ELF-1 (cell line): ENCODE measurements around the gene MYL12A.

Experiments used
- DNase-seq: peaks from one replicate; pipeline ENCODE4 v3.0.0-alpha.2; 2016; ENCODE audit warnings: low read depth, low spot score

Gene MYL12A

GRCh38 chr18:3224223-3224622 lies 23.4 kb upstream of the MYL12A start:
- no peak for DNase-seq

- DNase-seq = no peak
These were observed 22.0 kb upstream of the MYL12A start for GRCh38 chr18:3225588-3225987.

GRCh38 chr18:3226048-3226447 lies 21.6 kb upstream of the MYL12A start:
- no peak for DNase-seq

- DNase-seq = no peak
These were observed 16.9 kb upstream of the MYL12A start for GRCh38 chr18:3230401-3231334.

GRCh38 chr18:3233004-3233403 lies 14.6 kb upstream of the MYL12A start:
- no peak for DNase-seq

- no peak for DNase-seq
These were observed 14.0 kb upstream of the MYL12A start for GRCh38 chr18:3233433-3234168.

DNA sequence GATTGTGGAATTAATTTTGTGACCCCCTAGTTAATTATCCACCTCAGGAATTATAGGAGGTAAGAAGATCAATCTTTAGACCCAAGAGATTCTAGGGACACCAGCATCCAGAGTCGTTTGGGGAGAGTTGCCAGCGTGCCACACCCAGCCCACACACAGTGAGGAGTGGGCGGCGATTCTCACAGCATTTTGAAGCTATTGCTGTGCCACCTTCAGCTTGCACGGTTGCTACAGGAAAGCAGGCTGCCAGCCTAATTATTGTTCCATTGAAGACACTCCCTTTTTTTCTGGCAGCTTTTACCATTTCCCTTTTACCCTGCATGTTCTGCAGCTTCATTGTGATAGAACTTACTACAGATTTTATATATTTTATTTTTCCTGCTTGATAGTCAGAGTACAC lies 13.1 kb upstream of the MYL12A start:
- no peak for DNase-seq

GRCh38 chr18:3235846-3236245 lies 11.8 kb upstream of the MYL12A start:
- no peak for DNase-seq

GRCh38 chr18:3236470-3236869 lies 11.1 kb upstream of the MYL12A start:
- peak; percentile 58 for DNase-seq

GRCh38 chr18:3238742-3239141 lies 8.9 kb upstream of the MYL12A start:
- DNase-seq = no peak

GRCh38 chr18:3245185-3245564 lies 2.4 kb upstream of the MYL12A start:
- DNase-seq = no peak

DNA sequence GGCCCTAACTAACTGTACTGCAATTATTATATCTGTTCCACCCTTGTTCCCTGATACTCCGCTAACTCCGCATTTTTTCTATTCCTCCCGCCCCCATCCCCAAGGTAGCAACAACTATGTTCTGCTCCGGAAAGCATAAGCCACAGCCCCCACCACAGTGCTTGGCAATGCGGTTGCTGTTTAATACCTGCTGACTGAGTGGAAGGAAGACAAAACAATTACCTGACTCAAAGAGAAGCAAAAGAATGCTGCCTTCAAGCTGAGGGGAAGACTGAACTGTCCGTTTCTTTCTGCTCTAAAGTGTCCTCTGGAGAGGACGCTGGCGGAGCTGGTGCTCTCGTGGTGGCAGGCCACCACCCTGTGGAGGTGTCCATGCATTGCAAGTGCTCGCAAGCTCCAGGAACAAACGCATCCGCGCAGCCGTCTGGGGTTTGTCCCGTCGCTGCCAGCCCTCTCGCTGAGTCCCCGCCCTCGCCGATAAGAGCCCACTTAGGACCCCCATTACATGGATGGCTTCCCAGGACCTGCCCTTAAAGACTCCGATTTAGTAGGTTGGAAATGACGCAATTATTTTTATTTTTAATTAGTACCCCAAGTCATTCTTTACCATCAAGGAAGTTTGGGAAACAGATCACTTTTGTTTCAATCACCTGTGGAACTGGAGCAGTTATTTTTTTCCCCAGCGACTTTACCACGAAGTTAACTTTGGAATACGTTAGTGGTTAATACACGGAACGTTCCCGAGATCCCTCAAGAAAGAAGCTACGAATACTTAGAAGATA lies 1.6 kb upstream of the MYL12A start:
- peak; percentile 94 for DNase-seq

DNA sequence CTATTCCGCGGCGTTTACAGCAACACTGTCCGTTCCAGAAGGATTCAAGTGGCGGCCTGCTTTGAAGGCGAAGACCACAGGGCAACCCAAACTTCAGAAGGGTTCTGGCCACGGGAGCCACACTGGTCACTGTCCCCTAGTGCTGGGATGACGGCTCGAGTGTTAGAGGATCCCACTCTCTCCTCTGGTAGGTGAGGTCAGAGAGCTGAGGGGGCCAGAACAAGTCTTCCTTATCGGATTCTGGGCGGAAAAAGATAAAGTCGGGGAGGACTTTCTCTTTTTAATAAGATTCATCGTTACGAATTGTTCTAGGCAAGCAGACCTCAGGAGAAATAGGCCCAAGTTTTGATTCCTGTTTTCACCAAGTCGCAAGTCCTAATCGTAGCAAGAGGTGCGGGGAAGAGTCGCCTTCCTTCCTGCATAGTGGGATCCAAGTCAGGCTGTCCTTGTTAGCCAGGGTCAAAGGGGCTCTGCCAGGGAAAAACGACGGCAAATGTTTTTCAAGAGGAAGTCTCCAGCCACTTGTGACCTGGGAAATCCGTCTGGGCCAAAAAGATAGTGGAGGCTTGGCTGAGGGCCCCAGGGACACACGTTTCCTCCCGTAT lies 864 bp upstream of the MYL12A start:
- no peak for DNase-seq

GRCh38 chr18:3248062-3248657 lies 559 bp downstream of the MYL12A start:
- DNase-seq = no peak

DNA sequence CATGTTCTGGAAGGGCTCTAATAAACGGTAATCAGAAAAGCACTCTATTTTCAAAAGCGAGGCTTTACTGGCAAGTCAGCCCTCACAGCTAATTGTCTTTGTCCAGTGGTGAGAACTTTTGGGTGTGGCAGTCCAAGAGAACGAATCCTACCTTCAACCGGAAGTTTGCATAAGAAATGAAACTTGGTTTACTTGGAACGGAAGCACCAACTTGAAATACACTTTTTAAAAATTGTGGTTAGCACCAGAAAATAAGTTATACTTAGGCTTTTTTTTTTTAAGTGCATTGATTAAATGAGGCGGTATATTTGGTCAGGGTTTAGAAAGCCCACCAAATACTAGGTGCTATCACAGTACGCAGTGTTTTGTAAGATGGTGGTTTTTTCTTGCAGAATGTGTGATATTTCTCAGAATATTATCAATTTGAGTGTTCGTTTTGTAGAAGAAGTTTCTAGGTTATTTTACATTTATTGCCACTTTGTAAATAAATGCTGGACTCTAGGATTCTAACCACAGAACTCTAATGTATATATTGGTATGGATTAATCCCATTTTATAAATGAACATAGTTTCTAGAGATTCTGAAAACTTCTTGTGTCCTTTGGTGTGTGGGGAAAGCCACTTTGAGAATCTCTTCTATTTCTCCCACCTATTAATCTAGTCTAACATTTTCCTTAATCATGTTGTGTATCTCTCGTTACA lies 1.2 kb downstream of the MYL12A start:
- peak; percentile 29 for DNase-seq

DNA sequence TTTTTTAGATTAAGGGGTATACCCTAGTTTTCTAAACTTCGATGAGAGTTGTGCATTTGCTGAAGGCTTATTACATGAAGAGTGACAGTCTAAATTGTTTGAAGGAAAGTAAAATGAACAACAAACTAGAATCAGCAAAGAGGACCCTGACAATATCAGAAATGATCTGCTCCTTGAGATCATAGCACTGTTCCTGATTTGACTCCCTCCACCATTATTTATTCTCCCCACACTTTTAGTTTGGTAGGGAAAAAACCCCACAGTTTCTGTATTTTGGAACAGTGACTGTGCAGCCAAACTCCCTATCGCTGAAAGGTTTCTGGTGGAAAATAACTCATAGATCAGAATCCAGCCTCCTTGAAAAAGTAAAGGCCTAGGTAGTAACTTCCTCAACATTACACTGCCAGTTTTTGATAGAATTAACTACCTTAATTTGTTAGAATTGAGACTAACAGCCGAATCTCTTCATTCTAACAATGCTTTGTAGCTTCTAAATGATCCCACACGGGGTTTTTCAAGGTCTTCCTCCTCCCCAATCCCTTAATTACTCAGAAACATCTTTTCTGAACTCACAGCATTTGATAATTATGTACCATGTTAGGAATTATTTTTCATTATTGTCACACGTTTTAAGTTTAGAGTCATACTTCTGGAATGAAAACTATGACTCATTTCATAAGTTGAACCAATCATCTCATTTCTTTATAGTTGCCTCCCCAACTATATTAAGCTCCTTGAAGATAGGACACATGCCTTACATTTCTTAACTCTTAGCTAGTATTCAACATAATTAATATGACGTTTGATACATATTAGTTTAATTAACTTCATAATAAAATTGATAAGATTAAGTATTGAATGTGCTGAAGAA lies 2.9 kb downstream of the MYL12A start:
- DNase-seq = no peak

- no peak for DNase-seq
These were observed 3.8 kb downstream of the MYL12A start for GRCh38 chr18:3251249-3251962.

- DNase-seq = no peak
These were observed 4.3 kb downstream of the MYL12A start for GRCh38 chr18:3251963-3252277.

DNA sequence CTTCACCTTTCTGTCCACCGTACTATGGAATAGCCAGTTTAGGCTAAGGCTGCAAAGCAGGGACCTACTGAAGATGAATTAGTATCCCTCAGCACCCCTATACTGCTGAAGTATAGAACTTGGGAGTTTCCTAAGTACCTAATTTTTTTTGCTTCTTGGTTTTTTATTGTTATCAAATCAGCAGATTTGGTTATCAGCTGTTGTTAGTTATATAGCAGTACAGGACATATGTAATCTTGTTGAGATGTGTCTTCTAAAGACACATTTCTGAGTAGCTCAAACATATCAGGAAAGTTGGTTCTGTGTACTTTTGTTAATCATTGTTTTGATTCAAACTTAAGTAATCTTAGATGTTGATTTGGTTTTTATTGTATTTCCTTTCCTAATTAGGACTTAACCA lies 5.2 kb downstream of the MYL12A start:
- DNase-seq = no peak
